ENCODE results near the gene TRIM2.
A peak's percentile ranks its signal among the peaks of the same experiment; 100 is the strongest.

Gene TRIM2

GRCh38 chr4:153248641-153249198 is 44.5 kb downstream of the TRIM2 start:
- DNase-seq (ENCODE audit: low read depth in 2 of 2) = no peak

GRCh38 chr4:153249199-153250041 is 45.2 kb downstream of the TRIM2 start:
- no peak for DNase-seq (ENCODE audit: low read depth in 2 of 2)

DNA sequence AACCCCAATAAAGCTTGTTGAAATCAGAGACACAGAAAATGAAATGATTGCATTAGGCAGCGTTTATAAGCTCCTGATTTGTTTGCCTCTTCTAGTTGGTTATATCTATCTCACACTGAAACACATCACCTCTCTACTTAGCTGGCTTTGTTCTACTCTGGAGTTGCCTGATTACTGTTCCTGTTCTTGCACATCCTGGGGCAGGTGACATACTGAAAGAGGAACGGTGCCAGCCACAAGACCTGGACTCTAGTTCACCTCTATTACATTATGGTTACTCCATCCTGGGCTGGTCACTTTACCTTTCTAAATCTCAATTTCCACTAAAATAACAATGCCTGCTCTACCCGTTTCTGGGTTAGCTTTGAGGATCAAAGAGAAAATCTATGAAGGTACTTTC is 47.9 kb downstream of the TRIM2 start:
- no peak for DNase-seq (ENCODE audit: low read depth in 2 of 2)

DNA sequence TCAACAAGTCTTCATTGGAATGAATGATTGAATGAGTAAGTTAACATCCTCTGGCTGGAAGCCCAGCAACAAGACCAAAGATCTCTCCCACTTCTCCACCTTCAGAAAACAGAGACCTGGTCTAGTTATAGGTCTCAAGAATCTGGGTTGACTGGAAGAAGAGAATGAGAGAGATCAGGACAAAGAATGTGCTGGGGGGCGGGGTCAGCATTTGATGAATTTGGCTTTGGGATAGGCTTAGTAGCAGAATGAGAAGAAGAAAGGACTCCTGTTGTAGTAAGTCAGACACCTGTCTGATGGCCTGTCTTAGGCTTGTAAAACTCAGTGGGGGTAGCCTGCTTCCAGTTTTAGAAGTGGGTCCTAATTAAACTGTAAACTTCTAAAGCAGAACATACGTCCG is 51.0 kb downstream of the TRIM2 start:
- DNase-seq (ENCODE audit: low read depth in 2 of 2) = no peak

DNA sequence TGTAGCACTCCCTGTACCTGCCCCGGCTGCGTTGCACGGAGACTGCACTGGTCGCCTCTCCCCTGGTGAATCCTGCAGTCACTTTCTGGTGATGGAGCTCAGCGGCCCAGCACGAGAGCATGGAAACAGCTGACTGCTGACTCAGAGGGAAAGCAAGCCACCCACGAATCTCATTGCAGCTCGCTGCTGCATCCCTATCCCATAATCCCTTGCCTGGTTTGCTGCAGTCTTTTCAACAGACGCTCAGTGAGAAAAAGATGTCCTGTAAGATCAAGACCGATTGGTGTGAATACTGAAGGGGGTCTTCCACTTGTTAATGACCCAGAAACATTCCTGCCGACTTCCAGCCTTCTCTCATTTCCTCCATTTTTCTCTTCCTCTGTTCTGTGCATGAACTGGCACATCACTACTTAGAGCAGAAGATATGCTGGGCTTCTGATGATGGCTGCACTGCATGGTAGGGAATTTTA is 52.9 kb downstream of the TRIM2 start:
- peak in 1 of 2 experiments; percentile 36 for DNase-seq (ENCODE audit: low read depth in 2 of 2)

DNA sequence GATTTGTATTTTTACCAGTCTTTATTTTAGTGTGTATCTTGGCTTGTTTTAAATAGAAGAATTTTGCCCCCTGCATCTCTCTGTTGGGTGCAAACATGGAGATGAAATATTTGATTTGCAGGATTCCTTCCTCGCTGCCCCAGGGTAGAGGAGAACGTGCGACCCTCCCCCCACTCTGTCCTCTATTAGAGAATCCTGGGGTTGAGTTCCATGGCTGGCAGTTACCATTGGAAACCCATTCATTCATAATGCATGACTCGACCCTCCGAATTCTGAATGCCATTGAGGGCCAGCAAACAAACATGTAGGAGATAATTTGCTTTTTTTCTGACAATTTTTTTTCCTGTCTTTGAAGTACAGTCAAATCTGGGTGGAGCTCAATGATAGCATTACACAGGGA is 53.7 kb downstream of the TRIM2 start:
- no peak for DNase-seq (ENCODE audit: low read depth in 2 of 2)

DNA sequence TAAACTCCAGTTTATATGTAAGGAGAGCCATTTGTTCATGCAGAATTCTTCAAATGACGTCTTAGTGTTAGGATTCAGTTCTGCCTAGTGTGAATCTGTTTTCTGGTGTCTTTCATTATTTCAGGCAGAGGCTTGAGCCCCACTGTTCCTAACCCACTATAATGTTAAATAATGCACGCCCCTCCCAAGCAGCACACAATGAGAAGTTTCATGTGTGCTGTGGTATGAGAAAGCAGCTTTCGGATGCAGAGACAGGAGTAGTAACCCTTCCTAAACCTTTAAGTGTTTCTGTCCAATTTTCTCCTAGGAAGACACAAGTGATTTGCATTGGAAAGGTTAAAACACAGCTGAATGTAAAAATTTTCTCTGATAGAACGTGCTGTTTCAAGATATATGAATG is 54.5 kb downstream of the TRIM2 start:
- DNase-seq (ENCODE audit: low read depth in 2 of 2) = no peak

GRCh38 chr4:153259661-153260060 is 55.4 kb downstream of the TRIM2 start:
- no peak for DNase-seq (ENCODE audit: low read depth in 2 of 2)

- DNase-seq (ENCODE audit: low read depth in 2 of 2) = no peak
These were observed 55.9 kb downstream of the TRIM2 start for GRCh38 chr4:153260132-153260531.

GRCh38 chr4:153260553-153261300 is 56.5 kb downstream of the TRIM2 start:
- DNase-seq (ENCODE audit: low read depth in 2 of 2) = peak; percentile 48 to 62

- no peak for DNase-seq (ENCODE audit: low read depth in 2 of 2)
These were observed 57.2 kb downstream of the TRIM2 start for GRCh38 chr4:153261461-153261860.

- no peak for DNase-seq (ENCODE audit: low read depth in 2 of 2)
These were observed 57.7 kb downstream of the TRIM2 start for GRCh38 chr4:153261914-153262313.

DNA sequence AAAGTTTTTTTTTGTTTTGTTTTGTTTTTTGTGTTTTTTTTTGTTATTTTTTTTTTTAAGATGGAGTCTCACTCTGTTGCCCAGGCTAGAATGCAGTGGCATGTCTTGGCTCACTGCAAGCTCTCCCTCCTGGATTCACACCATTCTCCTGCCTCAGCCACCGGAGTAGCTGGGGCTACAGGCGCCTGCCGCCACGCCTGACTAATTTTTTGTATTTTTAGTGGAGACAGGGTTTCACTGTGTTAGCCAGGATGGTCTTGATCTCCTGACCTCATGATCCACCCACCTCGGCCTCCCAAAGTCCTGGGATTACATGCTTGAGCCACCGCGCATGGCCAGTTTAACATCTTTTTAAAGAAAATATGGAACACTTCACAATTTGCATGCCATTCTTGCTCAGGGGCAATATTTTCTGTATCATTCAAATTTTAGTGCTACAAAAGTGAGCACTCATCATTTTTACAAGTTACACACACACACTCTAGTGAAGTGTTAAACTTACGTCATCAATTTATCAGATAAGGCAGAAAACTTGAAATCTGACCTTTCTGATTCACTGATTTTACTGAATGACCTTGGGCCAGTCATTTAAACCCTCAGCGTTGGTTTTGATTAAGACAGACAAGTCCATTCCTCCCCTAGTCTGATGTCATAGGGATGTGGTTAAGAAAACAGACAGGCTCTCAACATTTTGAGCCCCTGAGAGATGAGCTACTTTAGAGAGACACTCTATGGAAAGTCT is 61.2 kb downstream of the TRIM2 start:
- DNase-seq (ENCODE audit: low read depth in 2 of 2) = no peak

GRCh38 chr4:153266988-153267387 is 62.7 kb downstream of the TRIM2 start:
- no peak for DNase-seq (ENCODE audit: low read depth in 2 of 2)

DNA sequence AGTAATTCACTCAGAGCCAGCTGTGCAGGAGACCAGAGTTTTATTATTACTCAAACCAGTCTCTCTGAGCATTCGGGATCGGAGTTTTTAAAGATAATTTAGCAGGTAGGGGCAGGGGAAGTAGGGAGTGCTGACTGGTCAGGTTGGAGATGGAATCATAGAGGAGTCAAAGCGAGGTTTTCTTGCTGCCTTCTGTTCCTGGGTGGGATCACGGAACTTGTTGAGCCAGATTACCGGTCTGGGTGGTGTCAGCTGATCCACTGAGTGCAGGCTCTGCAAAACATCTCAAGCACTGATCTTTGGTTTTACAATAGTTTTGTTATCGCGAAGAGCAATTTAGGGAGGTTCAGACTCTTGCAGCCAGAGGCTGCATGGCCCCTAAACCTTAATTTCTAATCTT is 63.6 kb downstream of the TRIM2 start:
- DNase-seq (ENCODE audit: low read depth in 2 of 2) = no peak

DNA sequence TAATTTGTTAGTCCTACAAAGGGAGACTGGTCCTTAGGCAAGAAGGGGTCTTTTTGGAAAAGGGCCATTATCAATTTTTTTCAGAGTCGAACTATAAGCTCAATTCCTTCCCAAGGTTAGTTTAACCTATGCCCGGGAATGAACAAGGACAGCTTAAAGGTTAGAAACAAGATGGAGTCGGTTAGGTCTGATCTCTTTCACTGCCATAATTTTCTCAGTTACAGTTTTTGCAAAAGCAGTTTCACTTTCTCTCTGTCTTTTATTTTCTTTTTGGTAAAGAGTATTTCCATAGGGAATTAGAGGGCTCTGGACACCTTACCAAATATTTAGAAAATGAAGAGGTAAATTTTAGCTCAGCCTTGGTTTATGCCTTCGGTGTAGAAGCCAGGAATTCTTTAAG is 64.1 kb downstream of the TRIM2 start:
- no peak for DNase-seq (ENCODE audit: low read depth in 2 of 2)

- no peak for DNase-seq (ENCODE audit: low read depth in 2 of 2)
These were observed 65.2 kb downstream of the TRIM2 start for GRCh38 chr4:153269218-153269990.

- no peak for DNase-seq (ENCODE audit: low read depth in 2 of 2)
These were observed 66.1 kb downstream of the TRIM2 start for GRCh38 chr4:153270361-153270760.

GRCh38 chr4:153271820-153272219 is 67.6 kb downstream of the TRIM2 start:
- no peak for DNase-seq (ENCODE audit: low read depth in 2 of 2)

- DNase-seq (ENCODE audit: low read depth in 2 of 2) = no peak
These were observed 69.5 kb downstream of the TRIM2 start for GRCh38 chr4:153273751-153274150.

GRCh38 chr4:153274967-153275366 is 70.7 kb downstream of the TRIM2 start:
- DNase-seq (ENCODE audit: low read depth in 2 of 2) = no peak

All from fibroblast of skin of left biceps (primary cell).